Inflammatory macrophage (primary cell): Measurements from ENCODE around the gene KMT2B.
"Not testable (repeated sequence)": the region's sequence is repeated elsewhere in the genome, so short reads cannot be mapped to it uniquely, and the experiment has no call there.

ENCODE experiments used
- DNase-seq, 2 donors: peaks; one replicate each; pipeline ENCODE4 v3.0.0-alpha.2; 2020 to 2022
- total RNA-seq, 18 experiments: gene quantifications; one replicate each; lab custom pipeline; 2026; ENCODE audit warnings: mixed read lengths in 6 of 18, inconsistent platforms in 2 of 18; lab: John Stamatoyannopoulos, UW

Gene KMT2B
- total RNA-seq = 6.7 to 56.8 (median 20.2) reads per million in 18 experiments

- DNase-seq = no peak
Measured at GRCh38 chr19:35717665-35718344, at the start of gene KMT2B. Gene KMT2B (plus strand): TSS chr19:35718003. CDS start chr19:35718019, 16 bp downstream.

- no peak for DNase-seq
Measured at GRCh38 chr19:35669566-35669965, 48.2 kb upstream of the KMT2B start.

GRCh38 chr19:35669974-35670373 is 47.8 kb upstream of the KMT2B start:
- no peak for DNase-seq

GRCh38 chr19:35670686-35671085 is 47.1 kb upstream of the KMT2B start:
- no peak for DNase-seq

- DNase-seq = no peak
Measured at GRCh38 chr19:35671818-35672217, 46.0 kb upstream of the KMT2B start.

- peak; percentile 4 to 27 for DNase-seq
Measured at GRCh38 chr19:35673121-35673804, 44.5 kb upstream of the KMT2B start.

GRCh38 chr19:35675589-35676140 is 42.1 kb upstream of the KMT2B start:
- DNase-seq = no peak

- DNase-seq = no peak
Measured at GRCh38 chr19:35689836-35690235, 28.0 kb upstream of the KMT2B start.

GRCh38 chr19:35691106-35691505 is 26.7 kb upstream of the KMT2B start:
- not testable (repeated sequence) for DNase-seq

GRCh38 chr19:35692010-35692409 is 25.8 kb upstream of the KMT2B start:
- no peak for DNase-seq

GRCh38 chr19:35693422-35693821 is 24.4 kb upstream of the KMT2B start:
- no peak for DNase-seq

- peak; percentile 83 to 87 for DNase-seq
Measured at GRCh38 chr19:35693835-35694599, 23.8 kb upstream of the KMT2B start.

GRCh38 chr19:35695895-35696422 is 21.8 kb upstream of the KMT2B start:
- DNase-seq = no peak

GRCh38 chr19:35696835-35697234 is 21.0 kb upstream of the KMT2B start:
- no peak for DNase-seq

- DNase-seq = peak; percentile 96 to 98
Measured at GRCh38 chr19:35702223-35703012, 15.4 kb upstream of the KMT2B start.

GRCh38 chr19:35703343-35703742 is 14.5 kb upstream of the KMT2B start:
- DNase-seq = no peak

GRCh38 chr19:35704218-35704617 is 13.6 kb upstream of the KMT2B start, which contains the start of gene ZBTB32:
Gene ZBTB32 (plus strand): TSS chr19:35704558. CDS start chr19:35714627, 10,069 bp downstream.
- DNase-seq = peak; percentile 10 to 36

- DNase-seq = no peak
Measured at GRCh38 chr19:35708391-35708790, 9.4 kb upstream of the KMT2B start.

- no peak for DNase-seq
Measured at GRCh38 chr19:35710784-35711723, 6.7 kb upstream of the KMT2B start.
